ENCODE results near the gene BUB1B. TPM values are rescaled to one million over a fixed set of nuclear protein-coding genes. Genes with fewer than 3 reads are reported as not detected.

Gene BUB1B
- total and polyA plus RNA-seq, 4 donors: 0.08 to 31.1 (median 0.84) TPM

- Histone ChIP-seq H3K27me3 (ENCODE audit: control insufficient read depth in 4 of 4, insufficient read depth in 4 of 4, low read length in 3 of 4) (peaks cover 0 to 4% (median 1%) of the 10 kb centered on the region in 4 donors), H3K27ac (ENCODE audit: low read depth in 1 of 2, low read length in 2 of 2) (no peak overlapping the region), H3K36me3 (ENCODE audit: control insufficient read depth in 4 of 4, insufficient read depth in 3 of 4, low read depth in 1 of 4, low read length in 3 of 4) (no peaks in the 10 kb centered on the region), H3K4me1 (ENCODE audit: control insufficient read depth in 4 of 4, insufficient read depth in 4 of 4, low read length in 3 of 4) (peaks cover 0 to 3% (median 1%) of the 10 kb centered on the region in 4 donors), H3K9me3 (ENCODE audit: control insufficient read depth in 4 of 4, low read length in 3 of 4) (no peaks in the 10 kb centered on the region), H3K9ac (ENCODE audit: low read depth in 1 of 2, low read length in 2 of 2) (no peak overlapping the region), H3K4me3 (ENCODE audit: low read depth in 1 of 3, low read length in 3 of 3) (no peak overlapping the region)
- DNase-seq (ENCODE audit: low spot score): no peak
- WGBS: 94% methylated on average over 10 of the region's 10 CpGs
- TF ChIP-seq, protein P1, sequence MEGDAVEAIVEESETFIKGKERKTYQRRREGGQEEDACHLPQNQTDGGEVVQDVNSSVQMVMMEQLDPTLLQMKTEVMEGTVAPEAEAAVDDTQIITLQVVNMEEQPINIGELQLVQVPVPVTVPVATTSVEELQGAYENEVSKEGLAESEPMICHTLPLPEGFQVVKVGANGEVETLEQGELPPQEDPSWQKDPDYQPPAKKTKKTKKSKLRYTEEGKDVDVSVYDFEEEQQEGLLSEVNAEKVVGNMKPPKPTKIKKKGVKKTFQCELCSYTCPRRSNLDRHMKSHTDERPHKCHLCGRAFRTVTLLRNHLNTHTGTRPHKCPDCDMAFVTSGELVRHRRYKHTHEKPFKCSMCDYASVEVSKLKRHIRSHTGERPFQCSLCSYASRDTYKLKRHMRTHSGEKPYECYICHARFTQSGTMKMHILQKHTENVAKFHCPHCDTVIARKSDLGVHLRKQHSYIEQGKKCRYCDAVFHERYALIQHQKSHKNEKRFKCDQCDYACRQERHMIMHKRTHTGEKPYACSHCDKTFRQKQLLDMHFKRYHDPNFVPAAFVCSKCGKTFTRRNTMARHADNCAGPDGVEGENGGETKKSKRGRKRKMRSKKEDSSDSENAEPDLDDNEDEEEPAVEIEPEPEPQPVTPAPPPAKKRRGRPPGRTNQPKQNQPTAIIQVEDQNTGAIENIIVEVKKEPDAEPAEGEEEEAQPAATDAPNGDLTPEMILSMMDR (IDR thresholded peaks at IDR 0.05; ENCODE audit: low read depth, low read length, missing input control): no peak
- TF ChIP-seq NR2F2 (IDR thresholded peaks at IDR 0.05) (no peak), ATF3 (IDR thresholded peaks at IDR 0.05) (no peak)
- TF ChIP-seq, protein P2, sequence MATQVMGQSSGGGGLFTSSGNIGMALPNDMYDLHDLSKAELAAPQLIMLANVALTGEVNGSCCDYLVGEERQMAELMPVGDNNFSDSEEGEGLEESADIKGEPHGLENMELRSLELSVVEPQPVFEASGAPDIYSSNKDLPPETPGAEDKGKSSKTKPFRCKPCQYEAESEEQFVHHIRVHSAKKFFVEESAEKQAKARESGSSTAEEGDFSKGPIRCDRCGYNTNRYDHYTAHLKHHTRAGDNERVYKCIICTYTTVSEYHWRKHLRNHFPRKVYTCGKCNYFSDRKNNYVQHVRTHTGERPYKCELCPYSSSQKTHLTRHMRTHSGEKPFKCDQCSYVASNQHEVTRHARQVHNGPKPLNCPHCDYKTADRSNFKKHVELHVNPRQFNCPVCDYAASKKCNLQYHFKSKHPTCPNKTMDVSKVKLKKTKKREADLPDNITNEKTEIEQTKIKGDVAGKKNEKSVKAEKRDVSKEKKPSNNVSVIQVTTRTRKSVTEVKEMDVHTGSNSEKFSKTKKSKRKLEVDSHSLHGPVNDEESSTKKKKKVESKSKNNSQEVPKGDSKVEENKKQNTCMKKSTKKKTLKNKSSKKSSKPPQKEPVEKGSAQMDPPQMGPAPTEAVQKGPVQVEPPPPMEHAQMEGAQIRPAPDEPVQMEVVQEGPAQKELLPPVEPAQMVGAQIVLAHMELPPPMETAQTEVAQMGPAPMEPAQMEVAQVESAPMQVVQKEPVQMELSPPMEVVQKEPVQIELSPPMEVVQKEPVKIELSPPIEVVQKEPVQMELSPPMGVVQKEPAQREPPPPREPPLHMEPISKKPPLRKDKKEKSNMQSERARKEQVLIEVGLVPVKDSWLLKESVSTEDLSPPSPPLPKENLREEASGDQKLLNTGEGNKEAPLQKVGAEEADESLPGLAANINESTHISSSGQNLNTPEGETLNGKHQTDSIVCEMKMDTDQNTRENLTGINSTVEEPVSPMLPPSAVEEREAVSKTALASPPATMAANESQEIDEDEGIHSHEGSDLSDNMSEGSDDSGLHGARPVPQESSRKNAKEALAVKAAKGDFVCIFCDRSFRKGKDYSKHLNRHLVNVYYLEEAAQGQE (IDR thresholded peaks at IDR 0.05): no peak
Measured at GRCh38 chr15:40242213-40242599, 81.3 kb downstream of the BUB1B start.

GRCh38 chr15:40242601-40243000 is 81.7 kb downstream of the BUB1B start:
- Histone ChIP-seq H3K27me3 (ENCODE audit: control insufficient read depth in 4 of 4, insufficient read depth in 4 of 4, low read length in 3 of 4) (peaks cover 0 to 4% (median 1%) of the 10 kb centered on the region in 4 donors), H3K4me1 (ENCODE audit: control insufficient read depth in 4 of 4, insufficient read depth in 4 of 4, low read length in 3 of 4) (peaks cover 0 to 3% (median 1%) of the 10 kb centered on the region in 4 donors), H3K4me3 (ENCODE audit: low read depth in 1 of 3, low read length in 3 of 3) (no peak overlapping the region), H3K9me3 (ENCODE audit: control insufficient read depth in 4 of 4, low read length in 3 of 4) (no peaks in the 10 kb centered on the region), H3K27ac (ENCODE audit: low read depth in 1 of 2, low read length in 2 of 2) (no peak overlapping the region), H3K36me3 (ENCODE audit: control insufficient read depth in 4 of 4, insufficient read depth in 3 of 4, low read depth in 1 of 4, low read length in 3 of 4) (no peaks in the 10 kb centered on the region), H3K9ac (ENCODE audit: low read depth in 1 of 2, low read length in 2 of 2) (no peak overlapping the region)
- DNase-seq (ENCODE audit: low spot score): no peak
- 97% methylated on average over 5 of the region's 5 CpGs for WGBS
- TF ChIP-seq TAF1 (conservative IDR thresholded peaks at IDR 0.05) (no peak), SP1 (IDR thresholded peaks at IDR 0.05) (no peak), EGR1 (IDR thresholded peaks at IDR 0.05; ENCODE audit: low read depth in 2 of 2) (no peak), RAD21 (IDR thresholded peaks at IDR 0.05) (no peak), MAX (IDR thresholded peaks at IDR 0.05) (no peak), JUND (IDR thresholded peaks at IDR 0.05) (no peak), FOXA1 (IDR thresholded peaks at IDR 0.05) (no peak), YY1 (IDR thresholded peaks at IDR 0.05) (no peak), ATF3 (IDR thresholded peaks at IDR 0.05) (no peak), HNF4A (conservative IDR thresholded peaks at IDR 0.05) (no peak), GABPA (IDR thresholded peaks at IDR 0.05 in 1 of 2, conservative IDR thresholded peaks at IDR 0.05 in 1 of 2) (no peak), NR2F2 (IDR thresholded peaks at IDR 0.05) (no peak), HNF4G (IDR thresholded peaks at IDR 0.05) (no peak)
- TF ChIP-seq, protein P2 (IDR thresholded peaks at IDR 0.05): no peak
- TF ChIP-seq, protein P1 (IDR thresholded peaks at IDR 0.05; ENCODE audit: low read depth, low read length, missing input control): no peak
